SK-N-SH treated with all-trans-retinoic acid at 6 μM for 48 hours (cell line): ENCODE measurements around the gene CRLF2.

Experiments used
- ATAC-seq: fragments of 200-7000 bp; cut with Tn5 transposase; 3 replicates; pipeline ENCODE4 v1.9.1; 2020; ENCODE audit warnings: mild to moderate bottlenecking, moderate library complexity
- BACH2 ChIP-seq: fragments of 250-450 bp; sonication (Bioruptor Pico); IDR thresholded peaks from 2 replicates; pipeline ENCODE4 v1.9.0; 2021; ENCODE audit warnings: mild to moderate bottlenecking, borderline replicate concordance
- CSDC2 ChIP-seq: fragments of 250-450 bp; sonication (Bioruptor Pico); IDR thresholded peaks from 2 replicates; pipeline ENCODE4 v1.5.0; 2020; ENCODE audit warnings: mild to moderate bottlenecking, moderate library complexity
- ESRRG ChIP-seq: fragments of 250-450 bp; sonication (Bioruptor Pico); IDR thresholded peaks from 2 replicates; pipeline ENCODE4 v1.6.1; 2021; ENCODE audit warnings: mild to moderate bottlenecking
- GLIS3 ChIP-seq: fragments of 250-450 bp; sonication (Bioruptor Pico); IDR thresholded peaks from 2 replicates; pipeline ENCODE4 v1.5.0; 2020; ENCODE audit warnings: mild to moderate bottlenecking, moderate library complexity
- ISL1 ChIP-seq: fragments of 250-450 bp; sonication (Bioruptor Pico); IDR thresholded peaks from 2 replicates; pipeline ENCODE4 v2.1.2; 2022; ENCODE audit warnings: mild to moderate bottlenecking, moderate library complexity
- OSR1 ChIP-seq: fragments of 250-450 bp; sonication (Bioruptor Pico); IDR thresholded peaks from 2 replicates; pipeline ENCODE4 v1.8.0; 2022; ENCODE audit warnings: moderate library complexity, mild to moderate bottlenecking, inconsistent platforms
- PPARA ChIP-seq: fragments of 250-450 bp; sonication (Bioruptor Pico); IDR thresholded peaks from 2 replicates; pipeline ENCODE4 v1.5.0; 2020; ENCODE audit warnings: mild to moderate bottlenecking, borderline replicate concordance
- RARB ChIP-seq: fragments of 250-450 bp; sonication (Bioruptor Pico); IDR thresholded peaks from 2 replicates; pipeline ENCODE4 v1.8.0; 2021; ENCODE audit warnings: mild to moderate bottlenecking, moderate library complexity
- SNAI2 ChIP-seq: fragments of 250-450 bp; sonication (Bioruptor Pico); IDR thresholded peaks from 2 replicates; pipeline ENCODE4 v1.5.0; 2020; ENCODE audit warnings: mild to moderate bottlenecking, moderate library complexity
- TCF4 ChIP-seq: fragments of 250-450 bp; sonication (Bioruptor Pico); IDR thresholded peaks from 2 replicates; pipeline ENCODE4 v1.8.0; 2021; ENCODE audit warnings: mild to moderate bottlenecking, moderate library complexity, borderline replicate concordance
- TOX ChIP-seq: fragments of 250-450 bp; sonication (Bioruptor Pico); IDR thresholded peaks from 2 replicates; pipeline ENCODE4 v1.8.0; 2021; ENCODE audit warnings: mild to moderate bottlenecking, moderate library complexity, borderline replicate concordance
- ZC3H10 ChIP-seq: fragments of 250-450 bp; sonication (Bioruptor Pico); IDR thresholded peaks from 2 replicates; pipeline ENCODE4 v1.5.1; 2021; ENCODE audit warnings: mild to moderate bottlenecking, moderate library complexity
- ZFP30 ChIP-seq: fragments of 450-650 bp; formaldehyde crosslinking; IDR thresholded peaks from 2 replicates; pipeline ENCODE4 v1.5.0; 2022; ENCODE audit warnings: mild to moderate bottlenecking, moderate library complexity
- ZNF565 ChIP-seq: fragments of 450-650 bp; formaldehyde crosslinking; conservative IDR thresholded peaks from 2 replicates; pipeline ENCODE4 v1.5.0; 2020; ENCODE audit warnings: low read depth, mild to moderate bottlenecking, moderate library complexity
- ZNF70 ChIP-seq: fragments of 450-650 bp; formaldehyde crosslinking; IDR thresholded peaks from 2 replicates; pipeline ENCODE4 v1.5.0; 2020; ENCODE audit warnings: mild to moderate bottlenecking, moderate library complexity
- ZNF8 ChIP-seq: fragments of 450-650 bp; formaldehyde crosslinking; IDR thresholded peaks from 2 replicates; pipeline ENCODE4 v1.5.0; 2020; ENCODE audit warnings: mild to moderate bottlenecking, moderate library complexity
- TF ChIP-seq, protein P1 (sequence below): fragments of 250-450 bp; sonication (Bioruptor Pico); IDR thresholded peaks from 2 replicates; pipeline ENCODE4 v1.5.1; 2020; ENCODE audit warnings: low read depth, mild to moderate bottlenecking, moderate library complexity
- TF ChIP-seq, protein P2 (sequence below): fragments of 250-450 bp; sonication (Bioruptor Pico); IDR thresholded peaks from 2 replicates; pipeline ENCODE4 v1.5.1; 2021; ENCODE audit warnings: mild to moderate bottlenecking, moderate library complexity
- TF ChIP-seq, protein P3 (sequence below): fragments of 250-450 bp; sonication (Bioruptor Pico); IDR thresholded peaks from 2 replicates; pipeline ENCODE4 v1.8.0; 2021; ENCODE audit warnings: low read depth, mild to moderate bottlenecking, moderate library complexity, borderline replicate concordance
- TF ChIP-seq, protein P4 (sequence below): fragments of 250-450 bp; sonication (Bioruptor Pico); IDR thresholded peaks from 2 replicates; pipeline ENCODE4 v1.5.0; 2020; ENCODE audit warnings: mild to moderate bottlenecking, moderate library complexity
- TF ChIP-seq, protein P5 (sequence below): fragments of 250-450 bp; sonication (Bioruptor Pico); IDR thresholded peaks from 2 replicates; pipeline ENCODE4 v1.8.0; 2020; ENCODE audit warnings: mild to moderate bottlenecking, moderate library complexity, borderline replicate concordance

Gene CRLF2

DNA sequence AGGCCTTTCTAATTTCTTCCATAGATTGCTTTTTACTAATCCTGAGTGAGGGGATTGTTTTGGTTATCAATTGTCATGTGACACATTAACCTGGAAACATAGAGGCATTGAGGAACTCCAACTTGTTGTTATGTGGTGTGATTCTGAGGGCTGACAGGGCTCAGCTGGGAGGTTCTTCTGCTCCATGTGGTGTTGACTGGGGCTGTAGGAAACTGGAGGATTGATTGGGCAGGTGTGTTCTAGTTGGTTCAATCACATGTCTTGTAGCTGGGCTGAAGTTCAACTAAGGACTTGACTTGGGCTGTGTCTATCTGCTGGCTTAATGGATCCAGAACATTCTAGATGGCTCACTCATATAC, 10.8 kb upstream of the CRLF2 start:
- ATAC-seq = no peak
- TF ChIP-seq ZNF8 = no peak
- TF ChIP-seq, protein P1, sequence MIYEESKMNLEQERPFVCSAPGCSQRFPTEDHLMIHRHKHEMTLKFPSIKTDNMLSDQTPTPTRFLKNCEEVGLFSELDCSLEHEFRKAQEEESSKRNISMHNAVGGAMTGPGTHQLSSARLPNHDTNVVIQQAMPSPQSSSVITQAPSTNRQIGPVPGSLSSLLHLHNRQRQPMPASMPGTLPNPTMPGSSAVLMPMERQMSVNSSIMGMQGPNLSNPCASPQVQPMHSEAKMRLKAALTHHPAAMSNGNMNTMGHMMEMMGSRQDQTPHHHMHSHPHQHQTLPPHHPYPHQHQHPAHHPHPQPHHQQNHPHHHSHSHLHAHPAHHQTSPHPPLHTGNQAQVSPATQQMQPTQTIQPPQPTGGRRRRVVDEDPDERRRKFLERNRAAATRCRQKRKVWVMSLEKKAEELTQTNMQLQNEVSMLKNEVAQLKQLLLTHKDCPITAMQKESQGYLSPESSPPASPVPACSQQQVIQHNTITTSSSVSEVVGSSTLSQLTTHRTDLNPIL (CRISPR knock-in tag) = no peak
- TF ChIP-seq TCF4 (CRISPR knock-in tag) = no peak
- TF ChIP-seq ESRRG = no peak
- TF ChIP-seq, protein P2, sequence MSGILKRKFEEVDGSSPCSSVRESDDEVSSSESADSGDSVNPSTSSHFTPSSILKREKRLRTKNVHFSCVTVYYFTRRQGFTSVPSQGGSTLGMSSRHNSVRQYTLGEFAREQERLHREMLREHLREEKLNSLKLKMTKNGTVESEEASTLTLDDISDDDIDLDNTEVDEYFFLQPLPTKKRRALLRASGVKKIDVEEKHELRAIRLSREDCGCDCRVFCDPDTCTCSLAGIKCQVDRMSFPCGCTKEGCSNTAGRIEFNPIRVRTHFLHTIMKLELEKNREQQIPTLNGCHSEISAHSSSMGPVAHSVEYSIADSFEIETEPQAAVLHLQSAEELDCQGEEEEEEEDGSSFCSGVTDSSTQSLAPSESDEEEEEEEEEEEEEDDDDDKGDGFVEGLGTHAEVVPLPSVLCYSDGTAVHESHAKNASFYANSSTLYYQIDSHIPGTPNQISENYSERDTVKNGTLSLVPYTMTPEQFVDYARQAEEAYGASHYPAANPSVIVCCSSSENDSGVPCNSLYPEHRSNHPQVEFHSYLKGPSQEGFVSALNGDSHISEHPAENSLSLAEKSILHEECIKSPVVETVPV = no peak
- no peak for TF ChIP-seq SNAI2 (CRISPR knock-in tag)
- no peak for TF ChIP-seq ZNF70
- no peak for TF ChIP-seq RARB (CRISPR knock-in tag)
- TF ChIP-seq BACH2 (CRISPR knock-in tag) = no peak
- no peak for TF ChIP-seq ZC3H10 (CRISPR knock-in tag)
- TF ChIP-seq ZNF565 = no peak
- no peak for TF ChIP-seq ZFP30 (CRISPR knock-in tag)
- TF ChIP-seq, protein P3, sequence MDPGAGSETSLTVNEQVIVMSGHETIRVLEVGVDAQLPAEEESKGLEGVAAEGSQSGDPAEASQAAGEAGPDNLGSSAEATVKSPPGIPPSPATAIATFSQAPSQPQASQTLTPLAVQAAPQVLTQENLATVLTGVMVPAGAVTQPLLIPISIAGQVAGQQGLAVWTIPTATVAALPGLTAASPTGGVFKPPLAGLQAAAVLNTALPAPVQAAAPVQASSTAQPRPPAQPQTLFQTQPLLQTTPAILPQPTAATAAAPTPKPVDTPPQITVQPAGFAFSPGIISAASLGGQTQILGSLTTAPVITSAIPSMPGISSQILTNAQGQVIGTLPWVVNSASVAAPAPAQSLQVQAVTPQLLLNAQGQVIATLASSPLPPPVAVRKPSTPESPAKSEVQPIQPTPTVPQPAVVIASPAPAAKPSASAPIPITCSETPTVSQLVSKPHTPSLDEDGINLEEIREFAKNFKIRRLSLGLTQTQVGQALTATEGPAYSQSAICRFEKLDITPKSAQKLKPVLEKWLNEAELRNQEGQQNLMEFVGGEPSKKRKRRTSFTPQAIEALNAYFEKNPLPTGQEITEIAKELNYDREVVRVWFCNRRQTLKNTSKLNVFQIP = no peak
- TF ChIP-seq OSR1 (CRISPR knock-in tag) = no peak
- TF ChIP-seq, protein P4, sequence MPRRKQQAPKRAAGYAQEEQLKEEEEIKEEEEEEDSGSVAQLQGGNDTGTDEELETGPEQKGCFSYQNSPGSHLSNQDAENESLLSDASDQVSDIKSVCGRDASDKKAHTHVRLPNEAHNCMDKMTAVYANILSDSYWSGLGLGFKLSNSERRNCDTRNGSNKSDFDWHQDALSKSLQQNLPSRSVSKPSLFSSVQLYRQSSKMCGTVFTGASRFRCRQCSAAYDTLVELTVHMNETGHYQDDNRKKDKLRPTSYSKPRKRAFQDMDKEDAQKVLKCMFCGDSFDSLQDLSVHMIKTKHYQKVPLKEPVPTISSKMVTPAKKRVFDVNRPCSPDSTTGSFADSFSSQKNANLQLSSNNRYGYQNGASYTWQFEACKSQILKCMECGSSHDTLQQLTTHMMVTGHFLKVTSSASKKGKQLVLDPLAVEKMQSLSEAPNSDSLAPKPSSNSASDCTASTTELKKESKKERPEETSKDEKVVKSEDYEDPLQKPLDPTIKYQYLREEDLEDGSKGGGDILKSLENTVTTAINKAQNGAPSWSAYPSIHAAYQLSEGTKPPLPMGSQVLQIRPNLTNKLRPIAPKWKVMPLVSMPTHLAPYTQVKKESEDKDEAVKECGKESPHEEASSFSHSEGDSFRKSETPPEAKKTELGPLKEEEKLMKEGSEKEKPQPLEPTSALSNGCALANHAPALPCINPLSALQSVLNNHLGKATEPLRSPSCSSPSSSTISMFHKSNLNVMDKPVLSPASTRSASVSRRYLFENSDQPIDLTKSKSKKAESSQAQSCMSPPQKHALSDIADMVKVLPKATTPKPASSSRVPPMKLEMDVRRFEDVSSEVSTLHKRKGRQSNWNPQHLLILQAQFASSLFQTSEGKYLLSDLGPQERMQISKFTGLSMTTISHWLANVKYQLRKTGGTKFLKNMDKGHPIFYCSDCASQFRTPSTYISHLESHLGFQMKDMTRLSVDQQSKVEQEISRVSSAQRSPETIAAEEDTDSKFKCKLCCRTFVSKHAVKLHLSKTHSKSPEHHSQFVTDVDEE (CRISPR knock-in tag) = no peak
- no peak for TF ChIP-seq GLIS3
- TF ChIP-seq ISL1 (CRISPR knock-in tag) = no peak
- TF ChIP-seq TOX (CRISPR knock-in tag) = no peak

DNA sequence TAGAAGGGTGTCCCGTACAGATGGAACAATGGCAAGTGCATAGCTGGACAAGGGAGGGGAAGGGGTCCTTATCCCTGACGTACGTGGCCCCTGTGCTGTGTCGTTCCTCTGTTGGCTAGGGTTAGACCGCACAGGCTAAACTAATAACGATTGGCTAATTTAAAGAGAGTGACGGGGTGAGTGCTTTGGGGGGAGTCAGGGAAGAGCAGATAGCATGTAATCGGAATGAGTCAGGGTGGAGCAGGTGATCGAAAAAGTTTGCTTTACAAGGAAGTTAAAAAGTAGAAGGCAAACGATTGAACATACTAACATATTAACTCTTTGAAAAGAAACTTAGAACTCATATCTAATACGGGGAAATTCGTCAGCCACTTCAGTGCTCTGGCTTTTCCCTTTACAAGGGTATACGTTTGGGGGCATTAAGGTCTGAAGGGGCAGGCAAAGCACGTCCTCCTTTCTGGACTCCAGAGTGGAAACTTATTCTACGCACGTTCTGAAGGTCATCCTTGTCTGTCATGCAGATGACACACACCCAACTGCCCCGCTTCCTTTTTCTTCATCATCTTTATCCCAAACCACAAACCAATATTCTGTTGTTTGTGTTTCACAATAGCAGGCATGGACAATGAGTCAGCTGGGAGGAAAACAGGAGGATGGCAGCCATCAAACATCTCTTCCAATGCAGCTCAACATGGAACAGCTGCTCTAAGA, 10.2 kb upstream of the CRLF2 start:
- no peak for TF ChIP-seq SNAI2 (CRISPR knock-in tag)
- TF ChIP-seq, protein P5, sequence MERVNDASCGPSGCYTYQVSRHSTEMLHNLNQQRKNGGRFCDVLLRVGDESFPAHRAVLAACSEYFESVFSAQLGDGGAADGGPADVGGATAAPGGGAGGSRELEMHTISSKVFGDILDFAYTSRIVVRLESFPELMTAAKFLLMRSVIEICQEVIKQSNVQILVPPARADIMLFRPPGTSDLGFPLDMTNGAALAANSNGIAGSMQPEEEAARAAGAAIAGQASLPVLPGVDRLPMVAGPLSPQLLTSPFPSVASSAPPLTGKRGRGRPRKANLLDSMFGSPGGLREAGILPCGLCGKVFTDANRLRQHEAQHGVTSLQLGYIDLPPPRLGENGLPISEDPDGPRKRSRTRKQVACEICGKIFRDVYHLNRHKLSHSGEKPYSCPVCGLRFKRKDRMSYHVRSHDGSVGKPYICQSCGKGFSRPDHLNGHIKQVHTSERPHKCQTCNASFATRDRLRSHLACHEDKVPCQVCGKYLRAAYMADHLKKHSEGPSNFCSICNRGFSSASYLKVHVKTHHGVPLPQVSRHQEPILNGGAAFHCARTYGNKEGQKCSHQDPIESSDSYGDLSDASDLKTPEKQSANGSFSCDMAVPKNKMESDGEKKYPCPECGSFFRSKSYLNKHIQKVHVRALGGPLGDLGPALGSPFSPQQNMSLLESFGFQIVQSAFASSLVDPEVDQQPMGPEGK (CRISPR knock-in tag) = no peak
- TF ChIP-seq, protein P1 (CRISPR knock-in tag) = no peak
- no peak for TF ChIP-seq ZNF8
- ATAC-seq = no peak

DNA sequence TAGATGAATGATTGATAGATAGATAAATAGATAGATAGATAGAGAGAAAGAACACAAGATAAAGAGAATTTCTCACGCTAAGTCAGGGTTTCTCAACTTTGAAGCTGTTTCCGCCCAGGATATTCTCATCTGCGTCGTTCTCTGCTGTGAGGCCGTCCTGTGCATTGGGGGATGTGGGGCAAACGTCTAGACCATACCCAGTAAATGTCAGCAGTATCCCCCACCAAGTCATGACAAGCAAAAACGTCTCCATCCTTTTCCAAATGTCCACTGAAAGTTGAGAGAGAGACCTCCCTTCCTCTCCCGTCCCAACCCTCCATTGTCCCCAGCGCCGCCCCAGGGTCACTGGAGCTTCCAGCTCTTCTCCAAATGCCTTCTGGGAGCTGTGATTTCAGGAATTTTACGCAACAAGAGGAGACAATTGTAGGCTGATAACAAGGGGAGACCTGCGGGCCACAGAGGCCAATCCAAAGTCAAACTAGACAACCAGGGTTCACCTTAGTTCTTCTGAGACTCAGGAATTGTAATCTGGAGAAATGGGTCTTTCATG, 8.9 kb upstream of the CRLF2 start:
- ATAC-seq = no peak
- no peak for TF ChIP-seq ZFP30 (CRISPR knock-in tag)
- TF ChIP-seq, protein P3 = no peak
- no peak for TF ChIP-seq BACH2 (CRISPR knock-in tag)
- TF ChIP-seq, protein P4 (CRISPR knock-in tag) = no peak
- no peak for TF ChIP-seq CSDC2 (CRISPR knock-in tag)
- no peak for TF ChIP-seq TOX (CRISPR knock-in tag)
- no peak for TF ChIP-seq ISL1 (CRISPR knock-in tag)
- TF ChIP-seq PPARA (CRISPR knock-in tag) = no peak
